ENCODE data around the gene WDR88.

WDR88 gene

GRCh38 chr19:33134571-33135041 is 2.7 kb downstream of the WDR88 start:
- CTCF ChIA-PET: interaction anchor here (1.0 kb wide), 1 partner anchor 55 kb away, joined by 3 read pairs; no protein-coding TSS in a partner anchor
- DNase-seq (ENCODE audit: extremely low spot score): no peak
- POLR2A ChIA-PET: no interaction called here
- TF ChIP-seq LEF1 (IDR thresholded peaks at IDR 0.05; ENCODE audit: borderline replicate concordance): no peak
- TF ChIP-seq FOXA1 (IDR thresholded peaks at IDR 0.05): no peak
- no peak for TF ChIP-seq L3MBTL2 (conservative IDR thresholded peaks at IDR 0.05)
- no peak for TF ChIP-seq ARNT (IDR thresholded peaks at IDR 0.05)
- TF ChIP-seq NFRKB (IDR thresholded peaks at IDR 0.05): no peak
- TF ChIP-seq HDGF (IDR thresholded peaks at IDR 0.05; ENCODE audit: borderline replicate concordance): no peak
- TF ChIP-seq ZNF384 (IDR thresholded peaks at IDR 0.05): no peak
- TF ChIP-seq BHLHE40 (IDR thresholded peaks at IDR 0.05; ENCODE audit: borderline replicate concordance): no peak
- TF ChIP-seq FOXM1 (IDR thresholded peaks at IDR 0.05; ENCODE audit: borderline replicate concordance): no peak
- TF ChIP-seq TARDBP (IDR thresholded peaks at IDR 0.05): no peak

- no peak for DNase-seq (ENCODE audit: extremely low spot score)
- TF ChIP-seq FOXA1 (IDR thresholded peaks at IDR 0.05) (no peak), PKNOX1 (IDR thresholded peaks at IDR 0.05) (no peak), ELF4 (IDR thresholded peaks at IDR 0.05) (no peak), SUZ12 (IDR thresholded peaks at IDR 0.05) (no peak), NFRKB (IDR thresholded peaks at IDR 0.05) (no peak), FOXK2 (IDR thresholded peaks at IDR 0.05) (no peak), L3MBTL2 (conservative IDR thresholded peaks at IDR 0.05) (no peak), BHLHE40 (IDR thresholded peaks at IDR 0.05; ENCODE audit: borderline replicate concordance) (no peak), ZNF384 (IDR thresholded peaks at IDR 0.05) (no peak), HDGF (IDR thresholded peaks at IDR 0.05; ENCODE audit: borderline replicate concordance) (no peak), CTBP1 (IDR thresholded peaks at IDR 0.05; ENCODE audit: borderline replicate concordance) (no peak), TARDBP (IDR thresholded peaks at IDR 0.05) (no peak), ARNT (IDR thresholded peaks at IDR 0.05) (no peak), LEF1 (IDR thresholded peaks at IDR 0.05; ENCODE audit: borderline replicate concordance) (no peak), SP1 (IDR thresholded peaks at IDR 0.05) (no peak), FOXM1 (IDR thresholded peaks at IDR 0.05; ENCODE audit: borderline replicate concordance) (no peak)
- CTCF ChIA-PET: interaction anchor here (0.7 kb wide), 1 partner anchor 13 kb away, joined by 4 read pairs; no protein-coding TSS in a partner anchor
- POLR2A ChIA-PET: interaction anchor here (1.1 kb wide), 1 partner anchor 38 kb away, joined by 3 read pairs; no protein-coding TSS in a partner anchor
Observed at GRCh38 chr19:33139165-33139564, 7.3 kb downstream of the WDR88 start.

GRCh38 chr19:33143897-33144405 is 12.0 kb downstream of the WDR88 start:
- ChIA-PET POLR2A (interaction anchor here (1.3 kb wide), 1 partner anchor 32 kb away, joined by 5 read pairs; no protein-coding TSS in a partner anchor), CTCF (interaction anchor here (0.6 to 2.5 kb wide), 3 partner anchors 34 to 1026 kb away, joined by 3 to 21 read pairs (median 3); no protein-coding TSS in a partner anchor)
- TF ChIP-seq CTBP1 (IDR thresholded peaks at IDR 0.05; ENCODE audit: borderline replicate concordance) (no peak), HDGF (IDR thresholded peaks at IDR 0.05; ENCODE audit: borderline replicate concordance) (no peak), ARNT (IDR thresholded peaks at IDR 0.05) (no peak), PKNOX1 (IDR thresholded peaks at IDR 0.05) (no peak), FOXM1 (IDR thresholded peaks at IDR 0.05; ENCODE audit: borderline replicate concordance) (no peak)
- DNase-seq (ENCODE audit: extremely low spot score): peak; percentile 89

- TF ChIP-seq LEF1 (IDR thresholded peaks at IDR 0.05; ENCODE audit: borderline replicate concordance): no peak
- no peak for TF ChIP-seq FOXA1 (IDR thresholded peaks at IDR 0.05)
- no peak for TF ChIP-seq HDGF (IDR thresholded peaks at IDR 0.05; ENCODE audit: borderline replicate concordance)
- TF ChIP-seq SUZ12 (IDR thresholded peaks at IDR 0.05): no peak
- no peak for TF ChIP-seq ELF4 (IDR thresholded peaks at IDR 0.05)
- TF ChIP-seq FOXK2 (IDR thresholded peaks at IDR 0.05): no peak
- no peak for TF ChIP-seq BHLHE40 (IDR thresholded peaks at IDR 0.05; ENCODE audit: borderline replicate concordance)
- TF ChIP-seq ZNF384 (IDR thresholded peaks at IDR 0.05): no peak
- TF ChIP-seq SP1 (IDR thresholded peaks at IDR 0.05): no peak
- TF ChIP-seq ARNT (IDR thresholded peaks at IDR 0.05): no peak
- no peak for TF ChIP-seq TARDBP (IDR thresholded peaks at IDR 0.05)
- ChIA-PET POLR2A (no interaction called here), CTCF (interaction anchor here (2.5 kb wide), 1 partner anchor 38 kb away, joined by 21 read pairs; no protein-coding TSS in a partner anchor)
- no peak for DNase-seq (ENCODE audit: extremely low spot score)
Observed at GRCh38 chr19:33146209-33146608, 14.3 kb downstream of the WDR88 start.

GRCh38 chr19:33147538-33147937 is 15.6 kb downstream of the WDR88 start:
- ChIA-PET CTCF (no interaction called here), POLR2A (no interaction called here)
- no peak for DNase-seq (ENCODE audit: extremely low spot score)
- no peak for TF ChIP-seq ARNT (IDR thresholded peaks at IDR 0.05)
- TF ChIP-seq SUZ12 (IDR thresholded peaks at IDR 0.05): no peak
- no peak for TF ChIP-seq ELF4 (IDR thresholded peaks at IDR 0.05)
- TF ChIP-seq PKNOX1 (IDR thresholded peaks at IDR 0.05): no peak
- no peak for TF ChIP-seq TARDBP (IDR thresholded peaks at IDR 0.05)
- TF ChIP-seq LEF1 (IDR thresholded peaks at IDR 0.05; ENCODE audit: borderline replicate concordance): no peak
- TF ChIP-seq FOXK2 (IDR thresholded peaks at IDR 0.05): no peak
- no peak for TF ChIP-seq SP1 (IDR thresholded peaks at IDR 0.05)
- TF ChIP-seq FOXA1 (IDR thresholded peaks at IDR 0.05): no peak
- TF ChIP-seq L3MBTL2 (conservative IDR thresholded peaks at IDR 0.05): no peak
- TF ChIP-seq ZNF384 (IDR thresholded peaks at IDR 0.05): no peak
- TF ChIP-seq HDGF (IDR thresholded peaks at IDR 0.05; ENCODE audit: borderline replicate concordance): no peak

GRCh38 chr19:33150852-33151518 is 19.1 kb downstream of the WDR88 start:
- POLR2A ChIA-PET: no interaction called here
- CTCF ChIA-PET: no interaction called here
- TF ChIP-seq FOXA1 (IDR thresholded peaks at IDR 0.05): no peak
- no peak for TF ChIP-seq PKNOX1 (IDR thresholded peaks at IDR 0.05)
- no peak for TF ChIP-seq TARDBP (IDR thresholded peaks at IDR 0.05)
- TF ChIP-seq L3MBTL2 (conservative IDR thresholded peaks at IDR 0.05): no peak
- no peak for TF ChIP-seq LEF1 (IDR thresholded peaks at IDR 0.05; ENCODE audit: borderline replicate concordance)
- no peak for TF ChIP-seq ZNF384 (IDR thresholded peaks at IDR 0.05)
- DNase-seq (ENCODE audit: extremely low spot score): no peak

All from HEK293T (cell line).